GM18502 (cell line): ENCODE results near the gene SCEL.

Experiments used
- ATAC-seq: cut with Tn5 transposase; IDR thresholded peaks from one replicate; pipeline ENCODE4 v1.9.1; 2021; ENCODE audit warnings: mild to moderate bottlenecking; ENCODE audit not compliant: unreplicated experiment, poor library complexity

The SCEL gene

GRCh38 chr13:77521194-77521593, 14.3 kb upstream of the SCEL start:
- no peak for ATAC-seq

GRCh38 chr13:77521595-77522367, 13.7 kb upstream of the SCEL start:
- no peak for ATAC-seq

- no peak for ATAC-seq
Measured at GRCh38 chr13:77522444-77522843, 13.1 kb upstream of the SCEL start.

- no peak for ATAC-seq
Measured at GRCh38 chr13:77523386-77523785, 12.1 kb upstream of the SCEL start.

GRCh38 chr13:77523834-77524728, 11.4 kb upstream of the SCEL start:
- peak; percentile 33 for ATAC-seq

GRCh38 chr13:77528414-77528813, 7.1 kb upstream of the SCEL start:
- ATAC-seq = no peak

GRCh38 chr13:77528834-77529500, 6.5 kb upstream of the SCEL start:
- ATAC-seq = peak; percentile 89

GRCh38 chr13:77529501-77529840, 6.0 kb upstream of the SCEL start:
- ATAC-seq = no peak

- no peak for ATAC-seq
Measured at GRCh38 chr13:77530875-77531274, 4.6 kb upstream of the SCEL start.

GRCh38 chr13:77532983-77533382, 2.5 kb upstream of the SCEL start:
- ATAC-seq = no peak

- ATAC-seq = no peak
Measured at GRCh38 chr13:77533875-77534788, 1.4 kb upstream of the SCEL start.

GRCh38 chr13:77536358-77536757, 852 bp downstream of the SCEL start:
- ATAC-seq = no peak

GRCh38 chr13:77537289-77537919, 1.9 kb downstream of the SCEL start:
- no peak for ATAC-seq

GRCh38 chr13:77543711-77544110, 8.2 kb downstream of the SCEL start:
- no peak for ATAC-seq

- ATAC-seq = no peak
Measured at GRCh38 chr13:77544355-77544754, 8.8 kb downstream of the SCEL start.

GRCh38 chr13:77544758-77545338, 9.3 kb downstream of the SCEL start:
- ATAC-seq = peak; percentile 60

GRCh38 chr13:77545626-77546412, 10.3 kb downstream of the SCEL start:
- ATAC-seq = no peak

GRCh38 chr13:77548095-77548494, 12.6 kb downstream of the SCEL start:
- ATAC-seq = no peak
